BLaER1 (cell line): Measurements from ENCODE around the gene ATP8A1.
"Not testable (repeated sequence)": the region's sequence is repeated elsewhere in the genome, so short reads cannot be mapped to it uniquely, and the experiment has no call there.

Source experiments
- H3K27ac ChIP-seq: shearing (Covaris generic); formaldehyde crosslinking; 2 replicates; pipeline ENCODE4 v1.8.1; 2022
- H3K27me3 ChIP-seq: shearing (Covaris generic); formaldehyde crosslinking; 2 replicates; pipeline ENCODE4 v1.8.1; 2022
- H3K36me3 ChIP-seq: shearing (Covaris generic); formaldehyde crosslinking; 2 replicates; pipeline ENCODE4 v1.8.1; 2022
- H3K4me1 ChIP-seq: shearing (Covaris generic); formaldehyde crosslinking; 2 replicates; pipeline ENCODE4 v1.8.1; 2022
- H3K4me2 ChIP-seq: shearing (Covaris generic); formaldehyde crosslinking; 2 replicates; pipeline ENCODE4 v1.8.1; 2022
- H3K4me3 ChIP-seq: shearing (Covaris generic); formaldehyde crosslinking; 2 replicates; pipeline ENCODE4 v1.8.1; 2022
- H3K9ac ChIP-seq: shearing (Covaris generic); formaldehyde crosslinking; 2 replicates; pipeline ENCODE4 v1.8.1; 2022
- H3K9me3 ChIP-seq: shearing (Covaris generic); formaldehyde crosslinking; 2 replicates; pipeline ENCODE4 v1.8.1; 2022
- H4K20me1 ChIP-seq: shearing (Covaris generic); formaldehyde crosslinking; 2 replicates; pipeline ENCODE4 v1.8.1; 2022
- Cebpa-rat ChIP-seq: shearing (Covaris generic); IDR thresholded peaks from 2 replicates; pipeline ENCODE4 v1.8.1; 2022

ATP8A1 gene

GRCh38 chr4:42396752-42397634 lies 259.9 kb downstream of the ATP8A1 start, which contains the start of gene SHISA3:
SHISA3 (plus strand) TSS chr4:42397488; CDS start chr4:42398057, 569 bp downstream.
- peak within 1 kb of the TSS; percentile 71 for H3K4me3 ChIP-seq
- H3K27me3 ChIP-seq: peaks cover 73% of the 10 kb centered on the region
- peak within 1 kb of the TSS; percentile 40; the same call in 1 of the 2 replicates for H3K9ac ChIP-seq
- H3K4me1 ChIP-seq: peaks cover 21% of the 10 kb centered on the region
- H3K9me3 ChIP-seq: no peaks in the 10 kb centered on the region
- H3K4me2 ChIP-seq: peak within 1 kb of the TSS; percentile 92
- H4K20me1 ChIP-seq: peaks cover 49% of the 10 kb centered on the region
- no peak for TF ChIP-seq Cebpa-rat
- no peak within 1 kb of the TSS for H3K27ac ChIP-seq
- H3K36me3 ChIP-seq: no peaks in the 10 kb centered on the region

GRCh38 chr4:42396361-42396751 lies 260.5 kb downstream of the ATP8A1 start:
- no peaks in the 10 kb centered on the region for H3K36me3 ChIP-seq
- no peaks in the 10 kb centered on the region for H3K9me3 ChIP-seq
- H3K27me3 ChIP-seq: peaks cover 70% of the 10 kb centered on the region
- no peak overlapping the region for H3K9ac ChIP-seq
- TF ChIP-seq Cebpa-rat: no peak
- H3K27ac ChIP-seq: no peak overlapping the region
- H3K4me3 ChIP-seq: peak overlapping the region; percentile 71; the same call in 1 of the 2 replicates
- peak overlapping the region; percentile 92; the same call in 1 of the 2 replicates for H3K4me2 ChIP-seq
- H4K20me1 ChIP-seq: peaks cover 48% of the 10 kb centered on the region
- H3K4me1 ChIP-seq: peaks cover 21% of the 10 kb centered on the region

- H3K27me3 ChIP-seq: peaks cover 63% of the 10 kb centered on the region
- H3K4me1 ChIP-seq: peaks cover 21% of the 10 kb centered on the region
- H3K9me3 ChIP-seq: no peaks in the 10 kb centered on the region
- H4K20me1 ChIP-seq: peaks cover 41% of the 10 kb centered on the region
- H3K4me2 ChIP-seq: no peak overlapping the region
- H3K4me3 ChIP-seq: no peak overlapping the region
- H3K27ac ChIP-seq: no peak overlapping the region
- TF ChIP-seq Cebpa-rat: no peak
- H3K36me3 ChIP-seq: no peaks in the 10 kb centered on the region
- no peak overlapping the region for H3K9ac ChIP-seq
These were observed 261.3 kb downstream of the ATP8A1 start for GRCh38 chr4:42395595-42395994.

- no peak for TF ChIP-seq Cebpa-rat
- H3K4me3 ChIP-seq: no peak overlapping the region
- H3K36me3 ChIP-seq: no peaks in the 10 kb centered on the region
- H4K20me1 ChIP-seq: peaks cover 9% of the 10 kb centered on the region
- no peak overlapping the region for H3K9ac ChIP-seq
- no peaks in the 10 kb centered on the region for H3K9me3 ChIP-seq
- no peak overlapping the region for H3K4me2 ChIP-seq
- peaks cover 31% of the 10 kb centered on the region for H3K27me3 ChIP-seq
- H3K27ac ChIP-seq: no peak overlapping the region
- peaks cover 7% of the 10 kb centered on the region for H3K4me1 ChIP-seq
These were observed 264.5 kb downstream of the ATP8A1 start for GRCh38 chr4:42392436-42392835.

GRCh38 chr4:42391981-42392380 lies 264.9 kb downstream of the ATP8A1 start:
- Histone ChIP-seq H3K9me3 (no peaks in the 10 kb centered on the region), H3K27me3 (peaks cover 27% of the 10 kb centered on the region), H3K9ac (no peak overlapping the region), H3K36me3 (no peaks in the 10 kb centered on the region), H3K4me2 (no peak overlapping the region), H3K27ac (no peak overlapping the region), H3K4me3 (no peak overlapping the region), H4K20me1 (peaks cover 9% of the 10 kb centered on the region; the same call in 1 of the 2 replicates), H3K4me1 (0 out of 2 replicates have a peak, but pooled peaks cover 5% of the 10 kb centered on the region)
- TF ChIP-seq Cebpa-rat: no peak

GRCh38 chr4:42391355-42391664 lies 265.6 kb downstream of the ATP8A1 start:
- Histone ChIP-seq H3K27ac (no peak overlapping the region), H3K27me3 (peaks cover 20% of the 10 kb centered on the region), H3K9ac (no peak overlapping the region), H3K4me3 (no peak overlapping the region), H3K9me3 (no peaks in the 10 kb centered on the region), H3K4me2 (no peak overlapping the region), H4K20me1 (peaks cover 3% of the 10 kb centered on the region; the same call in 1 of the 2 replicates), H3K4me1 (no peaks in the 10 kb centered on the region), H3K36me3 (no peaks in the 10 kb centered on the region)
- TF ChIP-seq Cebpa-rat: no peak

- no peaks in the 10 kb centered on the region for H4K20me1 ChIP-seq
- no peak for TF ChIP-seq Cebpa-rat
- no peak overlapping the region for H3K4me3 ChIP-seq
- H3K9me3 ChIP-seq: no peaks in the 10 kb centered on the region
- H3K4me2 ChIP-seq: no peak overlapping the region
- peaks cover 15% of the 10 kb centered on the region for H3K27me3 ChIP-seq
- H3K4me1 ChIP-seq: no peaks in the 10 kb centered on the region
- H3K27ac ChIP-seq: no peak overlapping the region
- no peaks in the 10 kb centered on the region for H3K36me3 ChIP-seq
- H3K9ac ChIP-seq: no peak overlapping the region
These were observed 266.1 kb downstream of the ATP8A1 start for GRCh38 chr4:42390622-42391354.

- no peak for TF ChIP-seq Cebpa-rat
These were observed 271.4 kb downstream of the ATP8A1 start for GRCh38 chr4:42385516-42385915.

GRCh38 chr4:42381666-42382065 lies 275.2 kb downstream of the ATP8A1 start:
- Histone ChIP-seq H3K4me2 (no peak overlapping the region), H3K27me3 (no peaks in the 10 kb centered on the region), H3K9ac (no peak overlapping the region), H3K4me1 (no peaks in the 10 kb centered on the region), H4K20me1 (no peaks in the 10 kb centered on the region), H3K27ac (no peak overlapping the region), H3K36me3 (no peaks in the 10 kb centered on the region), H3K4me3 (no peak overlapping the region), H3K9me3 (no peaks in the 10 kb centered on the region)
- TF ChIP-seq Cebpa-rat: no peak

More at GRCh38 chr4:42385516-42385915, 271.4 kb downstream of the ATP8A1 start:
- H3K36me3 ChIP-seq: no peaks in the 10 kb centered on the region
- no peak overlapping the region for H3K27ac ChIP-seq
- H3K9ac ChIP-seq: no peak overlapping the region
- no peak overlapping the region for H3K4me3 ChIP-seq
- no peaks in the 10 kb centered on the region for H3K9me3 ChIP-seq
- H4K20me1 ChIP-seq: no peaks in the 10 kb centered on the region
- H3K4me1 ChIP-seq: no peaks in the 10 kb centered on the region
- H3K27me3 ChIP-seq: no peaks in the 10 kb centered on the region
- H3K4me2 ChIP-seq: no peak overlapping the region

GRCh38 chr4:42377497-42377896 lies 279.4 kb downstream of the ATP8A1 start:
- H3K4me2 ChIP-seq: no peak overlapping the region
- no peak overlapping the region for H3K9ac ChIP-seq
- peaks cover 5% of the 10 kb centered on the region; the same call in 1 of the 2 replicates for H3K9me3 ChIP-seq
- no peak for TF ChIP-seq Cebpa-rat
- no peaks in the 10 kb centered on the region for H3K27me3 ChIP-seq
- H3K4me3 ChIP-seq: no peak overlapping the region
- no peaks in the 10 kb centered on the region for H3K4me1 ChIP-seq
- H3K27ac ChIP-seq: no peak overlapping the region
- H4K20me1 ChIP-seq: no peaks in the 10 kb centered on the region
- no peaks in the 10 kb centered on the region for H3K36me3 ChIP-seq

GRCh38 chr4:42372303-42372702 lies 284.6 kb downstream of the ATP8A1 start:
- H3K4me3 ChIP-seq, H3K27me3 ChIP-seq, H3K27ac ChIP-seq, H3K4me1 ChIP-seq, H3K4me2 ChIP-seq, H4K20me1 ChIP-seq, H3K9ac ChIP-seq, H3K36me3 ChIP-seq: not testable (repeated sequence)
- H3K9me3 ChIP-seq: peaks cover 12% of the 10 kb centered on the region; the same call in 1 of the 2 replicates
